ENCODE data around the gene APOBEC3A. TPM values are rescaled to one million over a fixed set of nuclear protein-coding genes. Genes with fewer than 3 reads are reported as not detected.

APOBEC3A gene
- total and polyA plus RNA-seq, 2 donors (not counting 1 experiment from before 2014, with no cell fraction given): 2.8 TPM; not detected in 1

DNA sequence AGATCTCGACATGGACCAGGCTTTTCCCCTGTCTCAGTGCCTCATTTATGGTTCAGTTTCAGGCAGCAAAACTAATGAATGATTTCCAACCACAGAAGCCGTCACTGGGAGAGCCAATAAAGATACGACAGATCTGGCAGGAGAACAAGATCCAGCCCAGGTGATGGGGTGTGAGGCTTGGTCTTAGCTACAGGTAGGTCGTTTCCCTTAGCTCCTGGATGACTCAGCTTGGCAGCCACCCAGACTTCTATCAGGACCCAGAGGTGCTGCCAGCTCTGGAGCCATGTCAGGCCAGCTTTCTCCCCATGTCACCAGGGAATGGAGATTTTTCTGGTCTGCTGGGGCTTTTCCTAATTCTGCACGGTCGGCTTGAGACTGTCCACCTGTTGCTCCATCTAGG, 36.3 kb upstream of the APOBEC3A start:
- no peak for TF ChIP-seq EZH2 (IDR thresholded peaks at IDR 0.05; ENCODE audit: borderline replicate concordance, insufficient read depth, low read depth, low read length, poor library complexity, severe bottlenecking)
- TF ChIP-seq, protein P1, sequence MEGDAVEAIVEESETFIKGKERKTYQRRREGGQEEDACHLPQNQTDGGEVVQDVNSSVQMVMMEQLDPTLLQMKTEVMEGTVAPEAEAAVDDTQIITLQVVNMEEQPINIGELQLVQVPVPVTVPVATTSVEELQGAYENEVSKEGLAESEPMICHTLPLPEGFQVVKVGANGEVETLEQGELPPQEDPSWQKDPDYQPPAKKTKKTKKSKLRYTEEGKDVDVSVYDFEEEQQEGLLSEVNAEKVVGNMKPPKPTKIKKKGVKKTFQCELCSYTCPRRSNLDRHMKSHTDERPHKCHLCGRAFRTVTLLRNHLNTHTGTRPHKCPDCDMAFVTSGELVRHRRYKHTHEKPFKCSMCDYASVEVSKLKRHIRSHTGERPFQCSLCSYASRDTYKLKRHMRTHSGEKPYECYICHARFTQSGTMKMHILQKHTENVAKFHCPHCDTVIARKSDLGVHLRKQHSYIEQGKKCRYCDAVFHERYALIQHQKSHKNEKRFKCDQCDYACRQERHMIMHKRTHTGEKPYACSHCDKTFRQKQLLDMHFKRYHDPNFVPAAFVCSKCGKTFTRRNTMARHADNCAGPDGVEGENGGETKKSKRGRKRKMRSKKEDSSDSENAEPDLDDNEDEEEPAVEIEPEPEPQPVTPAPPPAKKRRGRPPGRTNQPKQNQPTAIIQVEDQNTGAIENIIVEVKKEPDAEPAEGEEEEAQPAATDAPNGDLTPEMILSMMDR (IDR thresholded peaks at IDR 0.05): no peak
- Histone ChIP-seq H3K27me3 (replicated peaks in 1 of 4; ENCODE audit: control extremely low read depth in 1 of 4, control insufficient read depth in 3 of 4, insufficient read depth in 4 of 4, low read length in 3 of 4) (peaks cover 0 to 33% (median 7%) of the 10 kb centered on the region in 4 experiments), H3K4me3 (ENCODE audit: control extremely low read depth in 1 of 5, extremely low read depth in 1 of 5, insufficient read depth in 1 of 5, low read depth in 2 of 5, low read length in 4 of 5) (no peak overlapping the region), H3K4me2 (replicated peaks; ENCODE audit: low read depth, low read length, poor library complexity, severe bottlenecking) (no peak overlapping the region), H3K4me1 (ENCODE audit: control insufficient read depth in 2 of 2, insufficient read depth in 2 of 2, low read length in 2 of 2) (no peaks in the 10 kb centered on the region), H3K36me3 (replicated peaks in 1 of 2; ENCODE audit: control extremely low read depth in 1 of 2, control insufficient read depth in 1 of 2, extremely low read depth in 1 of 2, insufficient read depth in 2 of 2, low read length in 1 of 2) (no peaks in the 10 kb centered on the region), H2AFZ (ENCODE audit: insufficient read depth, low read depth, low read length, poor library complexity, severe bottlenecking) (no peak overlapping the region), H4K20me1 (ENCODE audit: control insufficient read depth, insufficient read depth, low read length, poor library complexity, severe bottlenecking) (no peaks in the 10 kb centered on the region), H3K27ac (ENCODE audit: low read length in 2 of 2) (no peak overlapping the region), H3K9ac (ENCODE audit: low read length) (no peak overlapping the region), H3K9me3 (ENCODE audit: control extremely low read depth in 1 of 3, control insufficient read depth in 2 of 3, insufficient read depth in 1 of 3, low read length in 2 of 3) (no peaks in the 10 kb centered on the region), H3K79me2 (ENCODE audit: control insufficient read depth, insufficient read depth, low read length) (no peaks in the 10 kb centered on the region)
- Mint-ChIP-seq H3K27me3 (peaks cover 59% of the 10 kb centered on the region), H3K4me1 (no peaks in the 10 kb centered on the region), H3K4me3 (no peak overlapping the region), H3K9me3 (ENCODE audit: insufficient read depth) (no peaks in the 10 kb centered on the region), H3K27ac (no peak overlapping the region)
- DNase-seq: no peak
- ChIA-PET CTCF (interaction anchor here (0.6 to 0.8 kb wide), 2 partner anchors 82 to 204 kb away, joined by 3 to 4 read pairs; no protein-coding TSS in a partner anchor), POLR2A (no interaction called here)
- 78% methylated on average over 5 of the region's 6 CpGs for WGBS (ENCODE audit: insufficient coverage)
- ATAC-seq (ENCODE audit: low read depth): no peak
- intact Hi-C loops (cut with micrococcal nuclease): no loop called here

DNA sequence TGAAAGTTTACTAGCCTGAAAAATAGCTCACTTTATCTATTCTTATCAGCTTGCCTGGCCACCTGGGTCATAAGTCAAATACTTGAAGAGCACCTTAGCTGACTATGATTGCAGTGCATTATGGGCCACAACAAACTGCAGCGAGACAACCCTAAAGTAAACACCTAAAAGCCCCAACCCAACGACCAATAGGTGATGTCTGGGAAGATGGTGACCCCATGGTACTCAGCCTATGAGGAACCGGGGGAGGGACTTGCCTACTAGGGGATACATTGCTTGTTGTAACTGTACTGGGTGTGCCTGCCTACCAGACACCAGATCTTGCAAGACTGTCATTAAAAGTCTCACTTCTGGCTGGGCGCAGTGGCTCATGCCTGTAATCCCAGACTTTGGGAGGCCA, 35.6 kb upstream of the APOBEC3A start:
- Histone ChIP-seq H3K4me1 (ENCODE audit: control insufficient read depth in 2 of 2, insufficient read depth in 2 of 2, low read length in 2 of 2) (no peaks in the 10 kb centered on the region), H3K27ac (ENCODE audit: low read length in 2 of 2) (no peak overlapping the region), H3K36me3 (replicated peaks in 1 of 2; ENCODE audit: control extremely low read depth in 1 of 2, control insufficient read depth in 1 of 2, extremely low read depth in 1 of 2, insufficient read depth in 2 of 2, low read length in 1 of 2) (no peaks in the 10 kb centered on the region), H3K9me3 (ENCODE audit: control extremely low read depth in 1 of 3, control insufficient read depth in 2 of 3, insufficient read depth in 1 of 3, low read length in 2 of 3) (no peaks in the 10 kb centered on the region), H3K4me3 (ENCODE audit: control extremely low read depth in 1 of 5, extremely low read depth in 1 of 5, insufficient read depth in 1 of 5, low read depth in 2 of 5, low read length in 4 of 5) (no peak overlapping the region), H2AFZ (ENCODE audit: insufficient read depth, low read depth, low read length, poor library complexity, severe bottlenecking) (no peak overlapping the region), H3K79me2 (ENCODE audit: control insufficient read depth, insufficient read depth, low read length) (no peaks in the 10 kb centered on the region), H3K27me3 (replicated peaks in 1 of 4; ENCODE audit: control extremely low read depth in 1 of 4, control insufficient read depth in 3 of 4, insufficient read depth in 4 of 4, low read length in 3 of 4) (peaks cover 0 to 32% (median 10%) of the 10 kb centered on the region in 4 experiments), H3K9ac (ENCODE audit: low read length) (no peak overlapping the region), H4K20me1 (ENCODE audit: control insufficient read depth, insufficient read depth, low read length, poor library complexity, severe bottlenecking) (no peaks in the 10 kb centered on the region), H3K4me2 (replicated peaks; ENCODE audit: low read depth, low read length, poor library complexity, severe bottlenecking) (no peak overlapping the region)
- Mint-ChIP-seq H3K9me3 (ENCODE audit: insufficient read depth) (no peaks in the 10 kb centered on the region), H3K27ac (no peak overlapping the region), H3K27me3 (peaks cover 56% of the 10 kb centered on the region), H3K4me3 (no peak overlapping the region), H3K4me1 (no peaks in the 10 kb centered on the region)
- intact Hi-C loops (cut with micrococcal nuclease): no loop called here
- 100% methylated on average over 2 of the region's 4 CpGs for WGBS (ENCODE audit: insufficient coverage)
- no peak for DNase-seq
- TF ChIP-seq, protein P1 (IDR thresholded peaks at IDR 0.05): no peak
- no peak for TF ChIP-seq EZH2 (IDR thresholded peaks at IDR 0.05; ENCODE audit: borderline replicate concordance, insufficient read depth, low read depth, low read length, poor library complexity, severe bottlenecking)
- POLR2A ChIA-PET: interaction anchor here (0.5 kb wide), 1 partner anchor 9 kb away, joined by 10 read pairs; no protein-coding TSS in a partner anchor
- ATAC-seq (ENCODE audit: low read depth): no peak
- CTCF ChIA-PET: interaction anchor here (1.1 kb wide), 1 partner anchor 81 kb away, joined by 4 read pairs; no protein-coding TSS in a partner anchor

Measured in B cell (primary cell).